KOPT-K1 (cell line): ENCODE data around the gene HMCES.

Experiments used
- H3K27ac ChIP-seq: fragments of 200-600 bp; sonication (generic); 2 replicates; pipeline ENCODE4 v1.5.1; 2016; ENCODE audit warnings: antibody characterized with exemption, mild to moderate bottlenecking, low read depth, low read length; ENCODE audit not compliant: poor library complexity, severe bottlenecking
- H3K36me3 ChIP-seq: fragments of 200-600 bp; sonication (generic); 2 replicates; pipeline ENCODE4 v1.5.1; 2017; ENCODE audit warnings: antibody characterized with exemption, mild to moderate bottlenecking, low read length, moderate library complexity; ENCODE audit not compliant: insufficient read depth
- H3K9me3 ChIP-seq: fragments of 200-600 bp; sonication (generic); 2 replicates; pipeline ENCODE4 v1.5.1; 2017; ENCODE audit warnings: antibody characterized with exemption, low read length, mild to moderate bottlenecking; ENCODE audit not compliant: insufficient read depth, poor library complexity, severe bottlenecking

HMCES gene

DNA sequence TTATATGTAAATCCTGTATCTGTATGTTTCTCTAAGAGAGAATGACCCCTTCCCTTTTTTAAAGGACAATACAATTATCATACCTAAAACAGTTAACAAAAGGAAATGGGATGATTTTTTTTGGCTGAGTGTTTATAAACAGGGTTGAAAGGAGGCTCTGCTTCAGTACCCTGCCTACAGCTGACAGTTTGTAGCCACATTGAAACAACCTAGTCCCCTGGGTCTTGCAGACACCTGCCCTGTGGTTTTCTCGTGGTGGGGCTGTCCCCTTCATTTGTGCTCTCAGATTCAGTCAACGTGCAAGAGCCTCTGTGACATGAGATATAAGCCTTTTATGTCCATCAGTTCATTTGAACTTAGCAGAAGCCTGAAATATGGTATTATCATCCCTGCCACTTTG lies 2.3 kb upstream of the HMCES start:
- peaks cover 71% of the 10 kb centered on the region for H3K36me3 ChIP-seq
- peak overlapping the region; percentile 21 for H3K27ac ChIP-seq
- H3K9me3 ChIP-seq: no peaks in the 10 kb centered on the region

DNA sequence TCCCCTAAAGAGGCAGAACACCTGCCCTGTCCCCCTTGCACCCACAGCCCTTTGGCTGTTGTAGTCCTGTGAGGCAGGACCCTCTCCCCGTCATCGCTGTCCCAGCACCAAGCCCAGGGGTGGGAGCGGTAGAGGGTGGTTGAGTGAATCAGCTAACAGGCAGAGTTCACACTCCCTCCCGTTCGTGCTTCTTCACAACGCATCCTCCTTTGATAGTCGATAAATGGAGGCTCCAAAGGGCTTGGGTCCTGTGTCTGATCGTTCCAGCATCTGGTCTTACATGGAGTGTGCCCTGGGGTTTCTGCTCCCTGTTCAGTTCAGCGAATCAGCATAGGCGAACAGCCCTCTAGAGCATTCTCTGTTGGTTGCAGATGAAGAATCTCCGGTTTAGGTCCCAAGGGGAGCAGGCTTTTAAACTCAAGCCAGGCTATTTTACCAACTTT lies 820 bp upstream of the HMCES start:
- H3K27ac ChIP-seq: peak overlapping the region; percentile 76
- H3K9me3 ChIP-seq: no peaks in the 10 kb centered on the region
- peaks cover 60% of the 10 kb centered on the region for H3K36me3 ChIP-seq

DNA sequence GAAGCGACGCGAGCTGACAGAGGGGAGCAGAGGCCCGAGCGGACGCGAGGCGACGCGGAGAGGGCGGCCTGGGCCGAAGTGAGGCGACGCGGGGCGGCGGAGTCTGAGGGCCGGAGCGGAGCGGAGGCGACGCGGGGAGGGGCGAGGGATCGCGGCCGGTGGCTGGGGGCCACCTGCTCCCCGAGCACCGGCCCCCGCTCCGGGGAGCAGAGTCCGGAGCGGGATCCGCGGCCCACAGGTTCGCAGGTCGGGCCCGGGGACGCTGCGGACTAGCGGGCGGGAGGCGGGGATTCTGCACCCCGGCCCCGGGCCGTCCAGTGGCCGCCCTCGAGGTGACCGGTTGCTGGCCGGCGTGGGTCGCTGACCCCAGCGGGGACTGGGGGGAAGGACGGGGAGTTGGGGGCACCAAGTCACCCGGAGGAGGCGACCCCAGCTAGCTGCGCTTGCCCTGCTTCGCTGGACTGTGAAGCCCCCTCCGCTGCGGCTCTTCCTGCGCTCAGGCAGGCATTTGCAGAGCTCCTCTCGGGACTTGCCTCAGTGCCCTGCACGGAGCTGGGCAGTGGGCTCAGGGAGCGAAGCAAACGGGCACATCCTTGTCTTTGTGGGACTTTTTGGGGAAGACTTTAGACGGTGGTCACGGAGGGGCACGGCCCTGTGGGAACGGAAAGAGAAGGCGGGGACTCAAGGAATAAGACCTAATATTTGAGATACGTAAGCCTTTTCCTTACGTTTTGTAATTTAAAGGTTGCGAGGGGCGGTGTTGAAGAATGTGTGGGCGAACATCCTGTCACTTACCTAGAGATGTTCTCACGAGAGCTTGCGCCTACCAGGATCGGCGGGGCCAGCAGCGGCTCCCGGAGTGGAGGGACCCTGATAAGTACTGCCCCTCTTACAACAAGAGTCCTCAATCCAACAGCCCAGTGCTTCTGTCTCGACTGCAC lies 566 bp downstream of the HMCES start:
- H3K27ac ChIP-seq: peak overlapping the region; percentile 76

DNA sequence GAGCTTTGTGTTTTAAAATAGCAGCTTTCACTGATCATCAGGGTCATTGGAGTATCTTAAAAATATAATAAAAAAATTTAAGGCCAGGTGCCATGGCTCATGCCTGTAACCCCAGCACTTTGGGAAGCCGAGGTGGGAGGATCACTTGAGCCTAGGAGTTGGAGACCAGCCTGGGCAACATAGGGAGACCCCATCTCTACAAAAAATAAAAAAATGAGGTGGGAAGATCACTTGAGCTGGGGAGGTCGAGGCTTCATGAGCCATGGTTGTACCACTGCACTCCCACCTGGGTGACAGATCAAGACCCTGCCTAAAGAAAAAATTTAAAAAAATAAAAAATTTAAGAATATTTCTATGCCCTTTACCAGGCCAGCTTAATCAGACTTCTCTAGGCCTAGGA lies 1.5 kb downstream of the HMCES start:
- H3K27ac ChIP-seq: peak overlapping the region; percentile 76
- H3K36me3 ChIP-seq: peaks cover 55% of the 10 kb centered on the region
- H3K9me3 ChIP-seq: no peaks in the 10 kb centered on the region

More for the DNA sequence above, 566 bp downstream of the HMCES start:
- Histone ChIP-seq H3K9me3 (no peaks in the 10 kb centered on the region), H3K36me3 (peaks cover 60% of the 10 kb centered on the region)

DNA sequence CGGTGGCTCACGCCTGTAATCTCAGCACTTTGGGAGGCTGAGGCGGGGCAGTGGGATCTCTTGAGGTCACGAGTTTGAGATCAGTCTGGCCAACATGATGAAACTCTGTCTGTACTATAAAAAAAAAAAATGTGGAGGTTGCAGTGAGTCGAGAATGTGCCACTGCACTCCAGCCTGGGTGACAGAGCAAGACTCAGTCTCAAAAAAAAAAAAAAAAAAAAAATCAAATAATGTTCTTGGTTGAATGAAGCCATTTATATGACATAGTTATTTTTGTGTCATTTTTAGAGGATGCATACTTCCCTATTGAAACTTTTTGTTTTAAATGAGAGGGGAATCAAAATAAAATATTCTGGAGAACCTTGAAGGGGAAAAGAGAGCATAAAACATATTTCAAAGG lies 3.1 kb downstream of the HMCES start:
- H3K36me3 ChIP-seq: peaks cover 55% of the 10 kb centered on the region
- no peaks in the 10 kb centered on the region for H3K9me3 ChIP-seq
- H3K27ac ChIP-seq: no peak overlapping the region

DNA sequence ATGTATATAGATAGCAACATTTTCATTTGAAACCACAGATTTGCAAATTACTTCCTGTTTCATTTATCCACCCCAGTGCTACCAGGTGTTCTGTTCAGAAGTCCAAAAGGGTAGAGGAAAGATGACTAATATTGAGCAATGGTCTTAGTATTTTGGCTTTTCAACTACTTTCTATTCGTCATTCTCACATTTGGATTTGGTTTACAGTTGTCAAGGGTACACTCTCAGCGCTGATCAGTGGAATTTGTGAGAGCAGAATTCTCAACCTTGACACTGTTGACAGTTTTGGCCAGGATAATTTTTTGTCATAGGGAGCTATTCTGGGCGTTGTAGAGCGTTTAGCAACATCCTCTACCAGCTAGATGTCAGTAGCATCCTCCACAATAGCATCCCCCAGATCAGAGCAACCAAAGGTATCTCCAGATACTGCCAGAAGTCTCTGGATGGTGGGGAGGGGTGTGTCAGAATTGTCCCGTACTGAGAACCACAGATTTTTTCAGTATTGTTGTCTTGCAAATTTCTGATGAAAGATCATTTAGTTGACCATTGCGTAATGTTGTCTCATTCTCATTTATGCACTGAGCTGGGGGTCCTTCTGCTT lies 4.2 kb downstream of the HMCES start:
- H3K27ac ChIP-seq: no peak overlapping the region
- no peaks in the 10 kb centered on the region for H3K9me3 ChIP-seq

DNA sequence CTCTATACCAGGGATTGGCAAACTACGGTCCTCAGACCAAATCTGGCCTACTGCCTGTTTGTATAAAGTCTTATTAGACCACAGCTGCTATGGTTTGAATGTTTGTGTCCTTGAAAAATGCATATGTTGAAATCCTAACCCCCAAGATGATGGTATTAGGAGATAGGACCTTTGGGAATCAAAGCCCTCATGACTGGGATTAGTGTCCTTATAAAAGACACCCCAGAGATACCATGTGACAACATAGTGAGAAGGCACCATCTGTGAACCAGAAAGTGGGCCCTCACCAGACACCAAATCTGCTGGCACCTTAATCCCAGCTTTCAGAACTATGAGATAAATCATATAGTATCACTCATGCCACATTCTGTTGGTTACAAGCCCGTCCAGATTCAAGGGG lies 7.4 kb downstream of the HMCES start:
- peaks cover 84% of the 10 kb centered on the region for H3K36me3 ChIP-seq
- no peak overlapping the region for H3K27ac ChIP-seq

More for the DNA sequence above, 4.2 kb downstream of the HMCES start:
- peaks cover 55% of the 10 kb centered on the region for H3K36me3 ChIP-seq

DNA sequence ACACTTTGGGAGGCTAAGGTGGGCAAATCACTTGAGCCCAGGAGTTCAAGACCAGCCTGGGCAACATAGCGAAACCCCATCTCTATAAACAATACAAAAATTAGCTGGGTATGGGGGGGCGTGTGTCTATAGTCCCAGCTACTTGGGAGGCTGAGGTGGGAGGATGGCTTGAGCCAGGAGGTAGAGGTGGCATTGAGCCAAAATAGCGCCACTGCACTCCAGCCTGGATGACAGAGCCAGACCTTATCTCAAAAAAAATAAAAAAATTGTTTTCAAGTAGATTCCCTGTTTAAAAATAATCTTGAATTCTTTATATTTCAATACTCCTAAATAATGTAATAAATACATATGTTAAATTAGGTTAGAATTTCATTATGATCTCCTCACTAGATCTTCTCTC lies 9.8 kb downstream of the HMCES start:
- H3K36me3 ChIP-seq: peaks cover 94% of the 10 kb centered on the region
- no peaks in the 10 kb centered on the region for H3K9me3 ChIP-seq
- no peak overlapping the region for H3K27ac ChIP-seq

More for the DNA sequence above, 7.4 kb downstream of the HMCES start:
- no peaks in the 10 kb centered on the region for H3K9me3 ChIP-seq

DNA sequence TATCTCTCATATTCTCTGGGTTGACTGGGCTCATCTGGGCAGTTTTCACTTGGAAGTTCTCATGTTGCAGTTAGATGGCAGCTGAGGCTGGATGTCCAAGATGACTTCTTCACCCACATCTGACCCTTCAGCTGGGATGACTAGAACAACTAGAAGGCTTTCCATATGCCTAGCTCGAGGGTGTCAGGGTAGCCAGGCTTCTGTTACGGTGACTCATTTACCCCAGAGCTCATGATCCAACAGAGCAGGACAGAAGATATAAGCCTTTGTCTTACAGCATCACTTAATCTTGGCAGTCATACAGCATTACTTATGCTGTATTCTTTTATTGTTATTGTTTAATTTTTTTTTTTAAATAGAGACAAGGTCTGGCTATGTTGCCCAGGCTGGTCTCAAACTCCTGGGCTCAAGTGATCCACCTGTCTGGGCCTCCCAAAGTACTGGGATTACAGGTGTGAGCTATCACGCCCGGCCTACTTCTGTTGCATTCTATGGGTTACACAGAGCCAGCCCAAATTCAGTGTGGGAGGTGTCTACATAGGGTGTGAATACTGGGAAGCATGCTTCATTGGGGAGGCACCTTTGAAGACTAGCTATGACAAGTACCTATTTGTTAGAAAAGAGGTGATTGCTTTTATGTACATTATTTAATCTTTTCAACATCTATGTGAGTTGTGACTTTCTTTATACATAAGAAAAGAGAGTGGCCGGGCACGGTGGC lies 10.7 kb downstream of the HMCES start:
- H3K9me3 ChIP-seq: no peaks in the 10 kb centered on the region
- H3K36me3 ChIP-seq: peaks cover 93% of the 10 kb centered on the region
- H3K27ac ChIP-seq: no peak overlapping the region

DNA sequence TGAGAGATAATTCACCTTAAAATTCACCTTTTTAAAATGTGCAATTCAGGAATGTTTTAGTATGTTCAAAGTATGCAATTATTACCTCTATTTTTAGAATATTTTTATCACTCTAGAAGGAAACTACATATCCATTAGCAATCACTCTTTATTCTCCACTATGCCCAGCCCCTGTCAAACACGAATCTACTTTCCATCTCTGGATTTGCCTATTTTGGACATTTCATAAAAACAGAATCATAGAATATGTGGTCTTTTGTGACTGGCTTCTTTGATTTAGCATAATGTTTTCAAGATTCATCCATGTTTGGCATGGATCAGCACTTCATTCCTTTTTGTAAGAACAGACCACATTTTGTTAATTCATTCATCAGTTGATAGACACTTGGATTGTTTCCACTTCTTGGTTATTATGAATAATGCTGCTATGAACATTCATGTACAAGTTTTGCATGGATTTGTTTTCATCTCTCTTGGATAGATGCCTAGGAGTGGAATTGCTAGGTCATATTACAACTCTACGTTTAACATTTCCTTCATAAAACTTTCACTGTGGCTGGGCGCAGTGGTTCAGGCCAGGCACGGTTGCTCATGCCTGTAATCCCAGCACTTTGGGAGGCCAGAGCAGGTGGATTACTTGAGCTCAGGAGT lies 12.7 kb downstream of the HMCES start:
- Histone ChIP-seq H3K36me3 (peaks cover 97% of the 10 kb centered on the region), H3K27ac (no peak overlapping the region), H3K9me3 (no peaks in the 10 kb centered on the region)

DNA sequence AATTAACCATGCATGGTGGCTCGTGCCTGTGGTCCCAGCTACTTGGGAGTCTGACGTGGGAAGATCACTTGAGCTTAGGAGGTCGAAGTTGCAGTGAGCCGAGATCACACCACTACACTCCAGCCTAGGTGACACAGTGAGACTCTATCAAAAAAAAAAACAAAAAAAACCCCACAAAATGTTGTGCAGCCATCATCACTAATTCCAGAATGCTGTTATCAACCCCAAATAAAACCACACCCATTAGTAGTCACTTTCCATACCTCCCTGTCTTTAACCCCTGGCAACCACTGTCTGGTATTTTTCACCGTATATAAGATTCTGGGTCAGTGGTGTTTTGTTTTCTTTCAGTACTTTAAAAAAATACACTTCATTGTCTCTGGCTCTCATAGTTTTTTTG lies 16.6 kb downstream of the HMCES start:
- H3K27ac ChIP-seq: no peak overlapping the region
- H3K9me3 ChIP-seq: no peaks in the 10 kb centered on the region
- H3K36me3 ChIP-seq: peaks cover 93% of the 10 kb centered on the region

DNA sequence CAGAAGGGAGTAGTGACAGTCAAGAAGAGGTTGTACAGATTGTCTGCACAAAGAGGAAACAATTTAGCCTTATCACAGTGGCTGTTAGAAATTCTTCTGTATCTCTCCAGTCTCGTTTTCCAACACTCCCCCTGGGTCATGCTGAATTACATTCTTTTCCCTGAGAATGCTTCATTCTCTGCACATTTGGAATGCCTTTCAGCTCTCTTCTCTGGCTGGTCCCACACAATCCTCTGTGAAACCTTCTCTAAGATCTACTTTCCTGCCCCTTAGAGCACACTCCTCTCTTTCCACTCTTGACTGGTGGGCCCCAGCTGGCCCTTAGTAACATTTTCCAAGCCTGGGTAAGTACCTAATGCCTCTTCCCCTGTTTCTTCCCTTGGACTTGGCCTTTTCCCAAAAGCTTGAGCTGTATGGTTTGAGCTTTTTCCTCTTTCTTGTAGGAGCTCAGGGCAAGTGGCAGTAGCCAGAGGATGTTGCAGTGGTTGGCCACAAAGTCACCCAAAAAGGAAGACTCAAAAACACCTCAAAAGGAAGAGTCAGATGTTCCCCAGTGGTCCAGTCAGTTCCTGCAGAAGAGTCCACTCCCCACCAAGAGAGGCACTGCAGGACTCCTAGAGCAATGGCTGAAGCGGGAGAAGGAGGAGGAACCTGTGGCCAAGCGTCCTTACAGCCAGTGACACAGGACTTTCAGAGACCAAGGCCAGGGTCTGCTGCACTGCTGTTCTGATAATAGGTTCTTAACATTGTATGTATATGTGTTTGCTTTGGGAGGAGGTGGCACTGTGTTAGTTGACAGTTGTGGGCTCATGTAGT lies 25.7 kb downstream of the HMCES start:
- H3K9me3 ChIP-seq: no peaks in the 10 kb centered on the region
- peaks cover 74% of the 10 kb centered on the region for H3K36me3 ChIP-seq
- no peak overlapping the region for H3K27ac ChIP-seq

DNA sequence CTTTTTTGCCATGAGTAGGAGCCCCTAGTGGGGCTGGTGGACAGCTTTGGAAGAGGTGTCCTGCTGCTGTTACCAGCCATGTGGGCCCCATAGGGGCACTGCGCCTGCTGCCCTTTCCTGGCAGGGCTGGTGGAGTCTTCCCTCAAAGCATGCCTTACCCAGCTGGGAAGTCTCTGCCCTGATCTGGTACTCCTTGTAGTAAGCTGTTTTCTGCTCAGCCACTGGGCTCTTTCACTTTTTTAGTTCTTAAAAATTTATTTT lies 26.2 kb downstream of the HMCES start:
- H3K9me3 ChIP-seq: no peaks in the 10 kb centered on the region
- peaks cover 69% of the 10 kb centered on the region for H3K36me3 ChIP-seq
- H3K27ac ChIP-seq: no peak overlapping the region

DNA sequence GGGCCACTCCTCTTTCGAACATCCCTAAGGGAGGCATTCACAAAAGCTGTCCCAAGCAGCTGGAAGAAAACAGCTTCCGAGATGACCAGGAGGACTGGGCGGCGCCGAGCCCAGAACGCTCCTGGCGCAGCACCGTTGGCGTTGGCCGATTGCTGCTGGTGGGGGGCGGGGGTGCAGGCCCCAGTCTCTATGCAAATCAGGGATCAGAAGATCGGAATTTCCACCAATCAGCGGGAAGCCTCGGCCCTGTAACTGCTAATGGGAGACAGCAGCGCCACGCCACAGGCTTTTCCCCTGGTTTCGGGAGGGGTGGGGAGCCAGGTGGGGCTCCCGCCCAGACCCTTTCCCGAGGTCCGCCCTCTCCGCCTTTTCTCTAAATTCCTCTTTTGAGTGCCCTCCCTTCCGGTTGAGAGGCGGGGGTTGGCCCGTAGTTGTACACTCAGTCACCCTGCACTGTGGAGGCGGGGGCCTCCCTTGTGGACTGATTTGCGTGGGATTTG lies 27.0 kb downstream of the HMCES start:
- Histone ChIP-seq H3K27ac (no peak overlapping the region), H3K9me3 (no peaks in the 10 kb centered on the region)

More for the DNA sequence above, 27.0 kb downstream of the HMCES start:
- H3K36me3 ChIP-seq: peaks cover 62% of the 10 kb centered on the region
